H9 (cell line): ENCODE data around the gene TTC21B. TPM values are rescaled to one million over a fixed set of nuclear protein-coding genes. Genes with fewer than 3 reads are reported as not detected.

Experiments used
- DNase-seq: peaks from one replicate; pipeline ENCODE4 v3.0.0-alpha.2; 2017
- H2AFZ ChIP-seq: one replicate; pipeline ENCODE4 v1.6.1; 2013; ENCODE audit warnings: mild to moderate bottlenecking, low read length, control low read depth, moderate library complexity
- H2AK5ac ChIP-seq: 2 replicates; pipeline ENCODE4 v1.6.1; 2013; ENCODE audit warnings: low read length, control low read depth, mixed read lengths; ENCODE audit not compliant: insufficient read length
- H2BK120ac ChIP-seq: one replicate; pipeline ENCODE4 v1.6.1; 2013; ENCODE audit warnings: low read depth, mild to moderate bottlenecking, low read length, control low read depth, inconsistent platforms; ENCODE audit not compliant: poor library complexity, severe bottlenecking
- H2BK12ac ChIP-seq: 2 replicates; pipeline ENCODE4 v1.6.1; 2013; ENCODE audit warnings: low read length, control low read depth, mixed read lengths, low read depth; ENCODE audit not compliant: insufficient read length
- H2BK15ac ChIP-seq: 2 replicates; pipeline ENCODE4 v1.6.1; 2013; ENCODE audit warnings: low read depth, low read length, control low read depth
- H2BK20ac ChIP-seq: one replicate; pipeline ENCODE4 v1.6.1; 2013; ENCODE audit warnings: low read depth, mild to moderate bottlenecking, low read length, control low read depth, inconsistent platforms; ENCODE audit not compliant: poor library complexity, severe bottlenecking
- H2BK5ac ChIP-seq: 2 replicates; pipeline ENCODE4 v1.6.1; 2013; ENCODE audit warnings: low read length, control low read depth, mixed read lengths; ENCODE audit not compliant: insufficient read length
- H3K14ac ChIP-seq: 2 replicates; pipeline ENCODE4 v1.6.1; 2013; ENCODE audit warnings: low read length, control low read depth; ENCODE audit not compliant: insufficient read depth
- H3K18ac ChIP-seq: 2 replicates; pipeline ENCODE4 v1.6.1; 2013; ENCODE audit warnings: low read depth, mild to moderate bottlenecking, mixed read lengths, low read length, control low read depth; ENCODE audit not compliant: insufficient read length
- H3K23ac ChIP-seq: 2 replicates; pipeline ENCODE4 v1.6.1; 2013; ENCODE audit warnings: low read length, control low read depth, mixed read lengths, low read depth; ENCODE audit not compliant: insufficient read length
- H3K23me2 ChIP-seq: 2 replicates; pipeline ENCODE4 v1.6.1; 2013; ENCODE audit warnings: low read depth, mild to moderate bottlenecking, mixed read lengths, low read length, control low read depth; ENCODE audit not compliant: insufficient read length, poor library complexity, severe bottlenecking
- H3K27ac ChIP-seq: 2 replicates; pipeline ENCODE4 v1.5.1; 2013; ENCODE audit warnings: low read length, control low read depth, mixed read lengths, low read depth; ENCODE audit not compliant: insufficient read length
- H3K27me3 ChIP-seq: 2 replicates; pipeline ENCODE4 v1.6.1; 2013; ENCODE audit warnings: low read length, control low read depth, inconsistent platforms; ENCODE audit not compliant: insufficient read depth
- H3K4ac ChIP-seq: 2 replicates; pipeline ENCODE4 v1.6.1; 2013; ENCODE audit warnings: low read depth, mild to moderate bottlenecking, control low read depth, inconsistent platforms, low read length, moderate library complexity
- H3K4me1 ChIP-seq: 2 replicates; pipeline ENCODE4 v1.6.1; 2013; ENCODE audit warnings: low read length, control low read depth, inconsistent platforms; ENCODE audit not compliant: insufficient read depth
- H3K4me2 ChIP-seq: 2 replicates; pipeline ENCODE4 v1.6.1; 2013; ENCODE audit warnings: low read length, control low read depth, mixed read lengths; ENCODE audit not compliant: insufficient read length, insufficient read depth
- H3K56ac ChIP-seq: 2 replicates; pipeline ENCODE4 v1.6.1; 2013; ENCODE audit warnings: low read depth, mild to moderate bottlenecking, mixed read lengths, low read length, control low read depth; ENCODE audit not compliant: insufficient read length
- H3K79me1 ChIP-seq: 2 replicates; pipeline ENCODE4 v1.6.1; 2013; ENCODE audit warnings: low read depth, mild to moderate bottlenecking, moderate library complexity, low read length, control low read depth, inconsistent platforms; ENCODE audit not compliant: insufficient read depth, poor library complexity, severe bottlenecking
- H3K79me2 ChIP-seq: 2 replicates; pipeline ENCODE4 v1.6.1; 2013; ENCODE audit warnings: low read length, control low read depth, inconsistent platforms; ENCODE audit not compliant: insufficient read depth
- H3K9ac ChIP-seq: 2 replicates; pipeline ENCODE4 v1.6.1; 2013; ENCODE audit warnings: low read length, control low read depth, mixed read lengths; ENCODE audit not compliant: insufficient read length; ENCODE audit errors: extremely low read depth
- H3K9me3 ChIP-seq: one replicate; pipeline ENCODE4 v1.6.1; 2013; ENCODE audit warnings: low read depth, low read length, inconsistent platforms; ENCODE audit not compliant: control insufficient read depth
- H3T11ph ChIP-seq: one replicate; pipeline ENCODE4 v1.6.1; 2013; ENCODE audit warnings: mild to moderate bottlenecking, low read length, control low read depth, inconsistent platforms
- H4K20me1 ChIP-seq: one replicate; pipeline ENCODE4 v1.6.1; 2013; ENCODE audit not compliant: control insufficient read depth, insufficient read length, insufficient read depth
- H4K5ac ChIP-seq: 2 replicates; pipeline ENCODE4 v1.6.1; 2013; ENCODE audit warnings: low read depth, mild to moderate bottlenecking, mixed read lengths, low read length, control low read depth; ENCODE audit not compliant: insufficient read length
- H4K8ac ChIP-seq: replicated peaks from 2 replicates; pipeline ENCODE4 v1.6.1; 2013; ENCODE audit warnings: low read length, control low read depth, mixed read lengths, low read depth; ENCODE audit not compliant: insufficient read length
- H4K91ac ChIP-seq: 2 replicates; pipeline ENCODE4 v1.6.1; 2013; ENCODE audit warnings: low read depth, mild to moderate bottlenecking, moderate library complexity, mixed read lengths, low read length, control low read depth; ENCODE audit not compliant: insufficient read length
- H3K27ac Mint-ChIP-seq, 3 experiments: 2 replicates in 2 of 3; 3 replicates in 1 of 3; pipeline ENCODE4 v1.8.0; 2020 to 2021; ENCODE audit warnings: mixed read lengths in 3 of 3, mild to moderate bottlenecking in 1 of 3, moderate library complexity in 1 of 3
- H3K27me3 Mint-ChIP-seq: 2 replicates; pipeline ENCODE4 v1.8.0; 2021; ENCODE audit warnings: low read depth, mild to moderate bottlenecking, moderate library complexity, mixed read lengths
- H3K36me3 Mint-ChIP-seq, 3 experiments: 2 replicates in 2 of 3; 3 replicates in 1 of 3; pipeline ENCODE4 v1.8.0; 2020 to 2021; ENCODE audit warnings: low read depth in 3 of 3, mixed read lengths in 3 of 3; ENCODE audit not compliant: insufficient read depth in 1 of 3
- H3K4me1 Mint-ChIP-seq, 2 experiments: 2 replicates each; pipeline ENCODE4 v1.8.0; 2020; ENCODE audit warnings: mixed read lengths in 2 of 2
- H3K4me3 Mint-ChIP-seq, 2 experiments: 2 replicates in 1 of 2; 3 replicates in 1 of 2; pipeline ENCODE4 v1.8.0; 2020 to 2021; ENCODE audit warnings: mild to moderate bottlenecking in 2 of 2, mixed read lengths in 2 of 2, moderate library complexity in 1 of 2
- H3K9me3 Mint-ChIP-seq, 2 experiments: 2 replicates in 1 of 2; 3 replicates in 1 of 2; pipeline ENCODE4 v1.8.0; 2020; ENCODE audit warnings: mild to moderate bottlenecking in 2 of 2, mixed read lengths in 2 of 2, moderate library complexity in 1 of 2
- CTCF ChIP-seq: fragments of 200-600 bp; sonication (generic); conservative IDR thresholded peaks from 3 replicates; pipeline ENCODE4 v1.8.0; 2021; ENCODE audit warnings: antibody characterized with exemption, mild to moderate bottlenecking
- WGBS: extraction: QIAGEN DNeasy Blood & Tissue Kit; methylation state at CpG from one replicate; pipeline ENCODE4 v1.1.7; 2013; ENCODE audit warnings: missing lambda C conversion rate, low lambda C conversion rate, mixed read lengths; ENCODE audit not compliant: insufficient read length; ENCODE audit errors: extremely low coverage; 5-methylcytosine and 5-hydroxymethylcytosine counted together
- total RNA-seq: library from RNA; stranded (reverse); gene quantifications from 2 replicates; pipeline ENCODE4 v1.2.1, GENCODE V29; 2021

Gene TTC21B
- total RNA-seq, 1 experiment from 2014 or later, result 16.6 TPM

DNA sequence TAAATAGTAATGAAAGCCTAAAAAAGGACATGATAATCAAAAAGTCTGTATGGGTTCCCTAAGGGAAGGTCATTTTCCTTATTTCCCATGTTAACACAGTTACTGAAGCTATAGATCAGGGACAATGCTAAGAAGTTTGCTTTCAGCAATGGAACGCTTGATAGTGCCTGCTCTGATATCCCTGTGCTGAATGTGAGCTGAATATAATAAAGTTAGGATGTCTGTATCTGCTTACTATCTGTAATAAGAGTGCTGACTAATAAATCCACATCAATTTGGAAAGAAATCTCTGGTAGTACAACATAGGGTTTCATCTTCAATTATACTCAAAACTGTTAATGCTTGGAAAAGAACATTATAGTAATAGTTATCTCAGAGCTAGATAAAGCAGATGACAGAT is 25.8 kb downstream of the TTC21B start:
- Histone ChIP-seq H2BK15ac (no peak overlapping the region), H3K9me3 (no peaks in the 10 kb centered on the region), H3K9ac (no peak overlapping the region), H4K91ac (no peak overlapping the region), H3K14ac (no peak overlapping the region), H3K27me3 (no peaks in the 10 kb centered on the region), H2AK5ac (no peak overlapping the region), H3K4ac (no peak overlapping the region), H4K20me1 (no peaks in the 10 kb centered on the region), H2BK20ac (no peak overlapping the region), H3K56ac (no peak overlapping the region), H3K79me1 (no peaks in the 10 kb centered on the region), H3K23ac (no peak overlapping the region), H3K27ac (no peak overlapping the region), H4K5ac (no peak overlapping the region), H4K8ac (no peak overlapping the region), H3K23me2 (no peaks in the 10 kb centered on the region), H3K4me2 (no peak overlapping the region), H3K79me2 (no peaks in the 10 kb centered on the region), H2BK5ac (no peak overlapping the region), H2AFZ (no peak overlapping the region), H2BK120ac (no peak overlapping the region), H3K18ac (no peak overlapping the region), H2BK12ac (no peak overlapping the region), H3T11ph (no peak overlapping the region), H3K4me1 (no peaks in the 10 kb centered on the region)
- no CpG with 5 or more reads among the region's 1 CpG for WGBS
- Mint-ChIP-seq H3K27me3 (no peaks in the 10 kb centered on the region), H3K9me3 (no peaks in the 10 kb centered on the region), H3K4me3 (no peak overlapping the region), H3K36me3 (peaks cover 6 to 42% (median 36%) of the 10 kb centered on the region in 3 experiments; a peak in 6 of 7 replicates), H3K4me1 (no peaks in the 10 kb centered on the region), H3K27ac (no peak overlapping the region)
- no peak for TF ChIP-seq CTCF
- no peak for DNase-seq
